Activated gamma-delta T cell treated with Interleukin-2 at 50 U/mL for 16 hours (primary cell): ENCODE data around the gene SRSF8.
"Not testable (repeated sequence)": the region's sequence is repeated elsewhere in the genome, so short reads cannot be mapped to it uniquely, and the experiment has no call there.

ENCODE experiments used
- DNase-seq: peaks from one replicate; pipeline ENCODE4 v3.0.0-alpha.2; 2020

Gene SRSF8

DNA sequence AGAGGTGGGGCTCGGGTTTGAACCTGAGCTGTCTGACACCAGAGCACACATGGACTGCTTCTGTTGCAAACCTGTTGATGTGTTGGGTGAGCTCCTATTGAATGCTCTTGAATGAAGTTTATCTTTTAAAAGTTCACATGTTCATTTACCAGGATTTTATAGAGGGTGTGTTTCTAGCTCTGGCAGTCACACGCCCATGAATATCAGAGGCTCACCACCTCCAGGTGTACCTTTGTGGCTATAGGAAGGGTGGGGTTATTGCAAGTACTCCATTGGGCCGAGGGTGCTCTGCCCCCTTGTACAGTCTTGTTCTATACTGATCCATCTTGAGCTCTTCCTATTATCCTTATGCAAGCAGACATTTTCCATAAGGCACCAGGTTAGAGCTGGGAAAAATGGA lies 32.1 kb downstream of the SRSF8 start:
- DNase-seq = no peak

DNA sequence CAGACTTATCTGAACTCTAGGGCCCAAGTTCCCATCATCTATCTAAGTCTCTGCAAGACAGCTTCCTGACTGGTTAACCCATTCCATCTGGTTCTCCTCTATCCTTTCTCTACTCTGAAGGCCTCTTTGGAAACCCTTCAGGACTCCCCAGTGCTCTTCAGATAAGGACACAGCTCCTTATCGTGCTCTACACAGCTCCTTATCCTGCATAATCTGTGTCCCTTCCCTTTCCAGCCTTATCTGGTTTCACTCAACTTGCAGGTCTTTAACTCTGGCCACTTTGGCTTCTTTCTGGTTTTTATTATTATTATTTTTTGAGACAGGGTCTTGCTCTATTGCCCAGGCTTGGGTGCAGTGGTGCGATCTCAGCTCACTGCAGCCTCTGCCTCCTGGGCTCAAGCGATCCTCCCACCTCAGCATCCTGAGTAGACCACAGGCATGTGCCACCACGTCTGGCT lies 33.5 kb downstream of the SRSF8 start:
- DNase-seq = no peak

GRCh38 chr11:95100856-95101507 lies 34.3 kb downstream of the SRSF8 start:
- DNase-seq = no peak

DNA sequence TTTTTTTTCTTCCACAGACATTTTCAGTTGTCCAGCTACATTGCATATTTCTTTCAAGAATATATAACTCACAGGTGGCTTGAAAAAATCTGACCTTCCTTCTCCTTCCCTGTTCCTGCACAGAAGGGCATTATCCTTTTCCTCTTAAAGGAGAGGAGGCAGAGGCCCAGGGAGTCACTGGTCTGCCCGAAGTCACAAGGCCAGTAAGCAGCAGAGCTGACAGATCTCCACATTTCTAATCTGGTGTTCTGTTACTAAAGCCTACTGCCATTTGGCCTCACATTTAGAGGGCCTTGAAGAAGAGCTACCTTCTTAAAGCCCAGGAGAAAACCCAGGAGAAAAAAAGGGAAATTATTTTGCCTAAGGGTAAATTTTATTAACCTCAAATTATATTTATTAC lies 35.2 kb downstream of the SRSF8 start:
- no peak for DNase-seq

GRCh38 chr11:95102733-95103132 lies 36.0 kb downstream of the SRSF8 start:
- DNase-seq = no peak

GRCh38 chr11:95103701-95104100 lies 37.0 kb downstream of the SRSF8 start:
- DNase-seq = no peak

DNA sequence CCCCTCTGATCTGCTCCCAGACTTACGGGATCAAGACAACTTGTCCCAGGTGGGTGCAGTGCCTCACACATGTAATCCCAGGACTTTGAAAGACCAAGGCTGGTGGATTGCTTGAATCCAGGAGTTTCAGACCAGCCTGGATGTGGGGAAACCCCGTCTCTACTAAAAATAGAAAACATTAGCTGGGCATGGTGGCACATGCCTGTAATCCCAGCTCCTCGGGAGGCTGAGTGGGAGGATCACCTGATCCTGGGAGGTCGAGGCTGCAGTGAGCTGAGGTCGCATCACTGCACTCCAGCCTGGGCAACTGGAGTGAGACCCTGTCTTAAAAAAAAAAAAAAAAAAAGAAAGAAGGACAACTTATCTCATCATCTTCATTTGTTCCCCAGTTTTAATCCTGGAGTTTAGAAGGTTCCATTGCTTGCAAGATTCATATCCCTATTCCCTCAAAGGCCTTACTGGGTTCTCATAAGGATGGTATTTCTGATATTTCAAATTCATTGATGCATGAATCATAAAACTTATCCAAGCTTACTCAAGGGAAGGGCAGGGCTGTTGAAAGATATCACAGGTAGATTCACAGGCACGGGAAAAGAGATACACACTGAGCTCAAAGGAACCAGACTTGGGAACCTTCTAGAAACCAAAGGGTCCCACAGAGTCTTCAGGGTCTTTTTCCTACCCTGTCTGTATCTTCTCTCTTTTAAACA lies 37.6 kb downstream of the SRSF8 start:
- DNase-seq = no peak

DNA sequence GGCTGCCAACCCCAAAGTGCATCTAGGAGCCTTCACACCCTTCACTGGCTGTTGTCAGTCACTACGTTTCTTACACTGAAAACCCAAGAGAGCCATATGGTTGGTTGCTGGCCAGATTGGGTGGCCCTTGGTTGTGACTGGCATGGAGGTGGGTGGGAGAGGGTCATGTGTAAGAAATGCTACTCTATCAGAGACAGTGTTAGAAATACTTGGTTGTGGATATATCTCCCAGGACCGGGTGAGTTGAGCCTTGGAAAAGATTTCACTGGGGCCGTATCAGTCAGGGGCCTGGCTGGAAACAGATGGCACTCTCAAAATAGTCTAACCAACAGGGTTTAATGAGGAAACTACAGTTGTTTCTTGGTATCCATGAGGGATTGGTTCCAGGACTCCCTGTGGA lies 38.1 kb downstream of the SRSF8 start:
- no peak for DNase-seq

GRCh38 chr11:95108159-95108611 lies 41.5 kb downstream of the SRSF8 start:
- no peak for DNase-seq

- no peak for DNase-seq
Observed at GRCh38 chr11:95108671-95109551, 42.2 kb downstream of the SRSF8 start.

DNA sequence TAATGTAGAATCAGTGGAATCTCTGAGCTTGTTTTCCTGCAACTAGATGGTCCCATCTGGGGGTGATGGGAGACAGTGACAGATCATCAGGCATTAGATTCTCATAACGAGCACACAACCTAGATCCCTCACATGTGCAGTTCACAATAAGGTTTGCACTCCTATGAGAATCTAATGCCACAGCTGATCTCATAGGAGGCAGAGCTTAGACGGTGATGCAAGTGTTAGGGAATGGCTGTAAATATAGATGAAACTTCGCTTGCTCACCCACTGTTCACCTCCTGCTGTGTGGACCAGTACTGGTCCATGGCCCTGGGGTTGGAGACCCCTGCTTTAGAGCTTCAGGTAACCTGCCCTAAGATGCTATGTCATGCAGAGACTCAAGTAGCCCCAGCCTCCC lies 44.8 kb downstream of the SRSF8 start:
- not testable (repeated sequence) for DNase-seq

- DNase-seq = no peak
Observed at GRCh38 chr11:95111923-95112540, 45.3 kb downstream of the SRSF8 start.

GRCh38 chr11:95115597-95115996 lies 48.9 kb downstream of the SRSF8 start:
- no peak for DNase-seq

DNA sequence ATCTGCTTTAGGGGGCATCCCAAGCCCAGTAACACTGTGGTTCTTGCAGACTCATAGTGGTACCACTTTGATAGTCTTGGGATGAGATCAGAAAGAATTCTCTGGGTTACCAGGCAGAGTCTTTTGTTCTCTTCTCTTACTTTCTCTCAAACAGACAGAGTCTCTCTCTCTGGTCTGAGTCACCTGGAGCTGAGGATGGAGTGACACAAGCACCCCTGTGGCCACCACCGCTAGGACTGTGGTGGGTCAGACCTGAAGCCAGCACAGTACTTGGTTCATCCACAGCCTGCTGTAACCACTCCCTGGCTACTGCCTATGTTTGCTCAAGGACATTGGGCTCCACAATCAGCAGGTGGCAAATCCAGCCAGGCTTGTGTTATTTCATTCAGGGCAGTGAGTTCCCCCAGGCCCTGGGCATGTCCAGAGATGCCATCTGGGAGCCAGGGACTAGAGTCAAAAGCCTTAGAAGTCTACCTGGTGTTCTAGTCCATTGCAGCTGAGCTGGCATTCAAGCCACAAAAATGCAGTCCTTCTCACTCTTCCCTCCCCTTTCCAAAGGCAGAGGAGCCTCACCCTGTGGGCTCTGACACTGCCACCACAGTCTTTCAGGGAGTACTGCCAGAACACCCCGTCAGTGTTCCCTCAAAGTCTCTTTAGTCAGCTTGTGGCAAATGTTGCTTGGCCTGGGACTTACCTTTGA lies 52.8 kb downstream of the SRSF8 start:
- DNase-seq = no peak
